Endometrial microvascular endothelial cells (primary cell): ENCODE results near the gene ZGLP1. TPM values are rescaled to one million over a fixed set of nuclear protein-coding genes. Genes with fewer than 3 reads are reported as not detected.
"Not testable (repeated sequence)": the region's sequence is repeated elsewhere in the genome, so short reads cannot be mapped to it uniquely, and the experiment has no call there.

Experiments used
- in situ Hi-C: cut with HindIII; loops from 2 replicates; pipeline ENCODE4 v1.10.0; 2017; ENCODE audit warnings: low sequenced_read_pairs, low pct_unique_long_range_greater_than_20kb; ENCODE audit errors: inconsistent ontology term
- total RNA-seq: library from RNA; depleted of rRNA; stranded (reverse); fragments of >200 nt; gene quantifications from one replicate; pipeline ENCODE4 v1.2.3, GENCODE V29; 2015; ENCODE audit errors: inconsistent ontology term

ZGLP1 gene
- under 0.01 TPM for total RNA-seq

- in situ Hi-C loops, result no loop called here
These were observed at the start of gene ZGLP1 for GRCh38 chr19:10309423-10309822. Gene ZGLP1, minus strand, starts transcription at chr19:10309815.

DNA sequence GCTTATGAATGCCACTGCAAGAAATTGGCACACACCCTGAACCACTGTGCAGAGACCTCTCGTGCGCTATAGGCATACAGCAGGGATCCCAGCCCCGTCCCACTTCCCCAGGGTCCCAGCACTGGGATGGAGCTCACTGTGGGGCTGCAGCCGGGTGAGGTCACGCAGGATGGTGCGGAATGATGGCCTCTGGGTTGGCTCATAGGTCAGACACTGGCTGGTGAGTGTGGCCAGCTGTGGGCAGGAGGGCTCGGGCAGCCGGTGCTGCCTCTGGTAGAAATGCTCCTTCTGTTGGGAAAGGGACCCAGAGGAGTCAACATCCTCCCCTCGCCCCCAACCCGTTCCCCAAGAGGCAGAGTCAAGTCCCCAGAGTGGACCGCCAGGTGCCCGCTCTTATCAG lies 46.8 kb upstream of the ZGLP1 start:
- in situ Hi-C loops, result no loop called here

DNA sequence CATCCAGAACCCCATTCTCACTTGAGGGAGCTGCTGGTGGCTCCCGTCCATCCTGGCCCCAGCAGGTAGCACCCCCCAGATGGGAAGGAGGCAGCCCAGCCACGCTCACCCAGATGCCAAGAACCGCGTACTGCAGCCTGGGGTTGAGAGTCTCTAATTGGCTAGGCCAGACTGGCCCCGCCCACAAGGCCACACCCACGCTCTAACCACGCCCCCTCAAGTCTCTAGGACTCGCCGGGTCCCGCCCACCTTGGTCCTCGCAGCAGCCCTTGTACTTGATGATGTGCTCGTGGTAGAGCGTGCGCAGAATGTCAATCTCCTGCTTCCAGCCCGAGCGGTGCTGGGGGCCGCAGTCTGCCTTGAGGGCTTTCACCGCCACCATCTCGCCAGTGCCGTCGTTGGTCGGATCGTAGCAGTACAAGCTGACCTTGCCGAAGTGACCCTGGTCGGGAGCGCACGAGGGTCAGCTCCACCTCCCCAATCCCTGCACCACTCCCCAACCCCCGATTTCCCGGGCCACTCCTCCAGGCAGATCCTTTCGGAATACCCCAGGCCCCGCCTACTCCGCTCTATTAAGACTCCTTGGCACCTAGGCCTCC lies 44.3 kb upstream of the ZGLP1 start:
- in situ Hi-C loops, result no loop called here

- in situ Hi-C loops, result no loop called here
These were observed 43.4 kb upstream of the ZGLP1 start for GRCh38 chr19:10352764-10353671.

DNA sequence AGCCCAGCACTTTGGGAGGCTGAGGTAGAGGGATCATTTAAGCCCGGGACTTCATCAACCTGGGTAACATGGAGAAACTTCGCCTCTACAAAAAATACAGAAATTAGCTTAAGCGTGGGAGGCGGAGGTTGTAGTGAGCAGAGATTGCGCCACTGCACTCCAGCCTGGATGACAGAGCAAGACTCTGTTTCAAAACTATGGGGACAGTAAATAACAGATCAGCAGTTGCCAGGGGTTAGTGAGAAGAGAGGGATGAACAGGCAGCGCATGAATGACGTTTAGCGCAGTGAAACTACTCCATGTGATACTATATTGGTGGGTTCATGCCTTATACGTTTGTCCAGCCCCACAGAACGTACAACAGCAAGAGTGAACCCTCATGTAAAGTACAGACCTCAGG lies 36.9 kb upstream of the ZGLP1 start:
- in situ Hi-C loops, result no loop called here

GRCh38 chr19:10344780-10345179 lies 35.2 kb upstream of the ZGLP1 start:
- in situ Hi-C loops, result no loop called here

DNA sequence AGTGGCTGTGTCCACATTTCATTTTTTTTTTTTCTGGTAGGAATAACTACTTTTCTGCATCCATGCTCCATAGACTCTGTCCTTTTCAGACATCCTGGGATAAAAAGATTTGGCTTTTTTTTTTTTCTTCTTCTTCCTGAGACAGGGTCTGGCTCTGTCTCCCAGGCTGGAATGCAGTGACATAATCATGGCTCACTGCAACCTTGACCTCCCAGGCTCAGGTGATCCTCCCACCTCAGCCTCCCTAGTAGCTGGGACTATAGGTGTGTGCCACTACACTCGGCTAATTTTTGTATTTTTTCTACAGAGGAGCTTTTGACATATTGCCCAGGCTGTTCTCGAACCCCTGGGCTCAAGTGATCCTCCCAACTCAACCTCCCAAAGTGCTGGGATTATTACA lies 33.9 kb upstream of the ZGLP1 start:
- in situ Hi-C loops, result no loop called here

DNA sequence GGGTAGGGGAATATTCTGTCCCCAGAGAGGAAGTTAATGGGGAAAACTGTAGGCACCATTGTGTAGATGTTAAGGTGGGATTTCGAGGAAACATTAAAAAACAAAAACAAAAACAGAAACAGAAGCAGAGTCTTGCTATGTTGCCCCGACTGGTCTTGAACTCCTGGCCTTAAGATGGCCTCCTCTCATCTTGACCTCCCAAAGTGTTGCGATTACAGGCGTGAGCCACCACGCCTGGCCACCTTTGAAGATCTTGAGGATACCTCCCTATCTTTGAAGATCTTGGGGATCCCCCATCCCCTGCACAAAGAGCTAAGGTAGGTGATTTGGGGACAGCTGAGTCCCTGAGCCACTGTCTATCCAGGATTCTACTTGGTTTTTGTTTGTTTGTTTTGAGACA lies 30.4 kb upstream of the ZGLP1 start:
- in situ Hi-C loops, result no loop called here

DNA sequence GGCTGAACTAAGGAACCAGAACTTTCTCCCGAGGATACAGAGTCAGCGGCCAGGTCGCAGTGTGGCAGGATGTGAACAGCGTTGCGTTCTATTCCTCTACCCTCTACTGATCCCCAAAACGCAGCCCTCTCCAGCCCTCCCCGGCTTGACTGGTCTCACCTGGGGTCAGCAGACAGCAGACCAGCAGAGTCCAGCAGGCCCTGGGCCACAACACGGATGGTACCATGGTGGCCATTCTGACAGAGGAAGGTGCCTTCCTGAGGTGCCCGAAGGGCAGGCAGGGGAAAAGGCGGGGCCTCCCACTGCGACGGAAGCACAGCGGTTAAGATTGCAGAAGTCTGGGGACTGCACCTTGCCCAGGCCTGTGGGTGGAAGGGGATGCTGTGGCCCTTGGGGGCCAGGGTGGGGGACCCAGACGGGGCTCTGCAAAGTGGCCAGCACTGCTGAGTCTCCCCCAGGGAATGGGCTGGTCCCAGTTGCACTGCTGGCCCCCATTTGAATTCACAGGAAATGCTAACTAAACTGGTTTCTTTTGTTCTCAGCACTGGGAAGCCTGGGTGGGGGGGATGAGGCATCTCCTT lies 29.9 kb upstream of the ZGLP1 start, which contains the start of gene ICAM3:
ICAM3 (minus strand) TSS at position 245 of the 581 bp plus-strand sequence; CDS start at position 235, 10 bp downstream.
- in situ Hi-C loops, result no loop called here

DNA sequence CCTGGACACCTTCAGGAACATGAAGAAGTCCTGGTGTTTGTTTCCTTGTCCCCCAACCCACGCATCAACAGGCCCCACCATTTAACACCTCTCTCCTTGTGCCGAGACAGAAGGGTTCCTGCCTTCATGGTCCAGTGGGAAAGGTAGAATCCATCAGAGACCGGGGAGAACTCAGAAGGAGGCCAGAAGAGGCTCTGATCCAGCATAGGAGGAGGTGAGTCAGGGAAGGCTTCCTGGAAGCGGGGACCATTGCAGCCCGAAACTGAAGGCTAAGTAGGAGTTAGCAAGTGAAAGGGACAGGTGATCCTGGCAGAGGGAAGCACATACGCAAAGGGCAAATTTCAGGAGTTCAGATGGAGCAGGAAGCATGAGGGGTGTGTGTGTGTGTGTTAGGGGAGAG lies 29.3 kb upstream of the ZGLP1 start:
- in situ Hi-C loops, result no loop called here

DNA sequence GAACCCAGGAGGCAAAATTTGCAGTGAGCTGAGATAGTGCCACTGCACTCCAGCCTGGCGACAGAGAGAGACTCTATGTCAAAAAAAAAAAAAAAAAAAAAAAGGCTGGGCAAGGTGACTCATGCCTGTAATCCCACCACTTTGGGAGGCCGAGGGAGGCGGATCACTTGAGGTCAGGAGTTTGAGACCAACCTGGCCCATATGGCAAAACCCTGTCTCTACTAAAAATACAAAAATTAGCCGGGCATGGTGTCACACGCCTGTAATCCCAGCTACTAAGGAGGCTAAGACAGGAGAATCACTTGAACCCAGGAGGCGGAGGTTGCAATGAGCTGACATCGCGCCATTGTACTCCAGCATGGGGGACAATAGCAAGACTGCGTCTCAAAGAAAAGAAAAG lies 27.1 kb upstream of the ZGLP1 start:
- in situ Hi-C loops, result not testable (repeated sequence)

DNA sequence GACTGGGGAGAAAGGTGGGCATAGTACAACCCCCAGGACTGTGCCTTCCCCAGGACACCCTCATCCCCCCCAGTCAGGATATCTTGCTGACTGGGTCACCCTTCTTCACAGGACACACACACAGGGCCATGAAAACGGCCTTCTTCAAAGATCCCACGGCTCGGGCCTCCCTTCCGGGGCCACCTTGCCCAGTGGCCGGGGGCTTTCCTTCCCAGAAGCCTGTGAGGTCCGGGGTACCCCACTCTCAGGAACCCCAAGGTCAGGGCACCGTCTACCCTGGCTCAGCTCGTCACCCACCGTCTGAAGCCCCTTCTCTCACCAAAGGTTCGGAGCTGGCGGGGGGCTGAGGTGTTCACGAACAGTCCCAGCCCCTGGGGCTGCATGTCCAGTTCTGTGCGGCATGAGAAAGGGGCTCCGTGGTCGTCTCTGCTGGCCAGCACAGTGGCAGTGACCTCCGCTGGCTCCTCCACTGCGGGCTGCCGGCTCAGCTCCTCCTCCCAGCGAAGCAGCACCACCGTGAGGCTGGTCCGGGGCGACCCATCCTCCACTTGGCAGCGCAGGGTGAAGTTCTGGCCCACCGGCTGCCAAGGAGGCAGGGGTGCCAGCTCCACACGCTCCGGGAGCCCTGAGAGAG lies 25.9 kb upstream of the ZGLP1 start:
- in situ Hi-C loops, result no loop called here

DNA sequence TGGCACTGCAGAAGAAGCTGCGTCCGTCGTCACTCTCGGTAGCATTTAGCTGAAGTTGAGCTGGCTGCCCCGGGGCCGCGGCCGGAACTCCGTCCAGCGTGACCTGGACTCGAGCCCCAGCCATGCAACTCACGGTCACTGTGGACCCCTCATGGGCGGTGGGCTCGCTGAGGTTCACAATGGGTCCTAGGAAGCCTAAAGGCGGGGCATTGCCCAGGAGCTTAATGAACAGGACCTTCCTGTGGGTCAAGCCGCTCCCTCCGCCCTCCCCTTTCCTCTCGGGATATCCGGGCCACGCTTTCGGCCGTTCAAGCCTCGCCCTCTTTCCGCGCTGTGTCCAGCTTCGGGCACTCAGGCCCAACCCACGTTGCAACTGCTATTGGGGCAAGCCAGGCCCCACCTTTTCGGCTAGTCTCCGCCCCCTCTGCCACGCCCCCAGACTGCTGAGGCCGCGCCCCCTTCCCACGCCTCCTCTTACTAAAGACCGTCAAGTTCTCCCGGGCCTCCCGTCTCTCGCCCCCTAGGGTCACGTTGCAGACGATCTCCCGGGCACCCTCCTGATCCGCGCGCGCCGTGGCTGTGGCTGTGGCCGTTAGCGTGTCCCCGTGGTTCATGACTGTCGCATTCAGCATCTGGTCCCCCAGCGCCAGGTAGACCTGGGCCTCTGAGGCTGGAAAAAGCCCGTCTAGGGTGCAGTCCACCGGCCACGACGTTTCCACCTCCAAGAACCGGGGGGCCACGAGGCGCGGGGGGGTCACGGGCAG lies 25.2 kb upstream of the ZGLP1 start:
- in situ Hi-C loops, result no loop called here

GRCh38 chr19:10333758-10334587 lies 24.4 kb upstream of the ZGLP1 start:
- in situ Hi-C loops, result no loop called here

DNA sequence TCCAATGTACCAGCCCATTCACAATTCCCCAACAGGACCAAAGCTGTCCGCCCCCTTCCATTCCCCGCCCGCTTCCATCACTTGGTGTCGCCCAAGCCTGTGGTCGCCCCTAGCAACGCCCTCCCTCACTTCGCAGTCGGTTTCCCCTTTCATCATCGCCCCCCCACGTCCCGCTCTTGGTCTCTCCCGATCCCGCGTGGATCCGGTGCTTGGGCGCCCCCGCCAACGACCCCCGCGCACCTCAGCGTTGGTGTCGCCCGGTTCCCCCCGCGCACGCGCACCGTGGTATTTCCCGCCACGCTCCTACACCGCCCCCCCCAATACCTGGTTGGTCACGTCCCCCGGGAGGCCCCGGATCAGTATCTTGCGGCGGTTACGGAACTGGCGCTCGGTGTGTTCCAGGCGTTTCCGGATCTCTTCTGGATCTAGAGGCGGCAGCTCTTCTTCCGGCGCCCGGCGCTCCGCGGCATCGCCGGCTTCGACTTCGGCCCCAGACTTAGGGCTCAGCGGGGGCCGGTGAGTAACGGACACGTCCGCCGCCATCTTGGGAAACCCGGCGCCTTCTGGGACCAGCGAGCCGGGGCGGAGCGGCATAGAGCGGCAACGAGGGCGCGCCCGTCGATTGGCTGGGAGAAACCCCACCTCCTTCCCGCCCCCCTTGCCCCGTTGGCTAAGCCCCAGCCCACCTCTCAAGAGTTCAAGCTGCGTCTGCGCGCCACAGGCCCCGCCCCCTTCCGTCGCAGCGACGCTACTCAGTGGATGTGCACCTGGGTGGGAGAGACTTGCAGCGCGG lies 23.5 kb upstream of the ZGLP1 start, which contains the start of gene RAVER1:
RAVER1 (minus strand) TSS at position 565 of the 793 bp plus-strand sequence; CDS start at position 543, 22 bp downstream.
- in situ Hi-C loops, result no loop called here

- in situ Hi-C loops, result no loop called here
These were observed 22.7 kb upstream of the ZGLP1 start for GRCh38 chr19:10332158-10332964.
